ENCODE data around the gene WDFY4.

Gene WDFY4

DNA sequence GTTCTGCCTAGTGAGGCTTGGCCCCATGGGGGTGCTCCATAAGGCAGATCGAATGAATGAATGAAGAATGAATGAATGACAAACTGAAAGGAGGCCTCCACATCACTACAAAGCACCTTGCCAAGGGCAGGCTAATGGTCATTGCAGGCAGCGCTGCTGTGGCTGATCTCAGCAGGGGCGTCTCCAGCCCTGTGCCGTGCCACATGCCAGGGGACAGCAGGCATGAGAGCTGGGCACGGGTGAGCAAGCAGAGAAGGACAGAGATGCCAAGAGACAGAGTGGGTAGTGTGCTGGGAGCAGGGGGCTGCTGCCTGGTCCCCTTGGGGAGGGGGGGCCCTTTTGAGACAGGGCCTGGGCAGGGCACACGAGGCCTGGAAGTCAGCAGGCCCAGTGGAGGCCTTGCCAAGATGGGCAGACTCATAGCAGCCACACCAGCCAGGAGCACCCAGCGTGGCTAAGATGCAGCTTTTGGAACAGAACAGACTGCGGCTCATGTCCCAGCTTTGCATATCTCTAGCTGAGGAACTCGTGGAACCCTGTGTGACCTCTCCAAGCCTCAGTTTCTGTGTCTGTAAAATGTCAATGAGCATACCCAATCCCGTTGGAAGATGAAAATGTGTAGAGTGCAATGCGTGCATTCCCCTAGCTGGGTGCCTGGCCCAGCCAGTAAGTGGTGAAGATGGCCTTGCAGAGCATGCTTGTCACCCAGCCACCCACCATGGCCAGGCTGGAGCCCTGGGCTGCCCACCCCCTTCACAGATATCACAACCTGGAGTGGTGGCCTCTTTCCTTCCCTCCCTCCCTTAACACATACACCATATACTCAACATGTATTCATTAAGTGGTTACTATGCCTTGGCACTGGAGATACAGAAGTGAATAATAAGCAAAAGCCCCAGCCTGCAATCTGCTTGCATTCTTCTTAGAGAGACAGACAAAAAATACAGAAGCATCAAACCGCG lies 316.0 kb downstream of the WDFY4 start:
- DNase-seq = no peak

DNA sequence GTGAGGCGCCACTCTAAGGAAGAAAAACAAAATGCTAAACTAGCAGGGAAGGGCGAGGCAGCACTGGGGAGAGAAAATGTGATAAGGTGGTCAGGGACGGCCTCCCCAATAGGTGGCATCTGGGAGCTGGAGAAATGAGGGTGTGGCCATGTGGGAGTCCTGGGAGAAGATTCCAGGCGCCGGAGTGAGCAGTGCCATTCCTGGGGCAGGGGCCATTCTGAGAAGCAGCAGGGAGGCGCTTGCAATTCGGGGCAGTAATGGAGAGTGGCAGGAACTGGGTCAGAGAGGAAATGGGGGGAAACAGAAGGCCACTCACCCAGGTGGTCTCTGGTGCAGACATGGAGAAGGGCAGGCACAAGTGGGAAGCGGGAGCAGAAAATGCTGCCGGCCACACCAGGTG lies 316.7 kb downstream of the WDFY4 start:
- no peak for DNase-seq

DNA sequence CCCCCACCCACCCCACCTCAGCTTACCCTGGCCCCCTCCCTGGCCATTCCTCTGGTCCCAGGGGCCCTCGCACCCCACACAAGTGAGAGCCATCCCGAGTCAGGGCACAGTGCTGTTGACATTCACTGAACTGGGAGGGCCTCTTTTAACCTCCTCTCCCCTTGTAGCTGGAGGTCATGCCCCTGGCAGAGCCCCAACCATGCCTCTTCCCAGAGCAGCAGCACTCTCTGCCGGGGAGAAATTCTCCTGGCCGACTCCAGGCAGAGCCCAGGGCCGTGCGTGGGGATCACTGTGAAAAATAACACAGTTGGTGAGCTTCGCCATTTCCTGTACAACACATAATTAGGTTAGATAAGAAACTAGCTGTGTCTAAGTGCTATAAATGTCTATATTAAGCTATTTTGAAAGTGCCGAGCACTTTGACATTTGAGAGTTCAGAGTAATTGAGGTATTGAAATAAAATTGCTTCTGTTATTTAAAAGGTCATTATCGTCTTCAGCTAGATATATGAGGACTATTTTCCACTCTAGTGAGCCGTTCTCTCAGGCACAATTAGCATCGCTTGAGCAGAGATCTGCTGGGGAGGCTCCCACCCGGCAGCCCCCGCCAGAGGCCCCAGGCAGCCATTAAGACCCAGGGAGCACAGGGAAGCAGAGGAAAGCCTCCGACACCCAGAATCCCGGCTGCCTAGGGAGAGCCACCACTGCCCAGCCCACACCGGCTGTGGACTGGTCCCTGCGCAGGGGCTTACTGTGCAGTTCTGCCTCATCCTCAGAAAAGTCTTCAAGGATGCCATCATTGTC lies 317.4 kb downstream of the WDFY4 start:
- DNase-seq = no peak

DNA sequence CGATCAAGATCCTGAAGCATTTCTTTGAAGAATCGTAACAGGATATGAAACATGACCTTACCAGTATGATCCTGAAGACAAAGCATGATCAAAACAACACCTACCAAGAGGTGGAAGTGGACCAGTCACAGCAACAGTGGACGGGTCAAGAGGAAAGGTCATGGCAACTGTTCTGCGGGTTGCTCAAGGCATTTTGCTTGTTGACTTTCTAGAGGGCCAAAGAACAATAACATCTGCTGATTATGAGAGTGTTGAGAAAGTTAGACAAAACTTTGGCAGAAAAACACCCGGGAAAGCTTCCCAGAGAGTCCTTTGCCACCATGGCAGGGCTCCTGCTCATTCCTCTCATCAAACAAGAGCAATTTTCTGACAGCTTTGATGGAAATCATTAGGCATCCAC lies 320.6 kb downstream of the WDFY4 start:
- DNase-seq = no peak

DNA sequence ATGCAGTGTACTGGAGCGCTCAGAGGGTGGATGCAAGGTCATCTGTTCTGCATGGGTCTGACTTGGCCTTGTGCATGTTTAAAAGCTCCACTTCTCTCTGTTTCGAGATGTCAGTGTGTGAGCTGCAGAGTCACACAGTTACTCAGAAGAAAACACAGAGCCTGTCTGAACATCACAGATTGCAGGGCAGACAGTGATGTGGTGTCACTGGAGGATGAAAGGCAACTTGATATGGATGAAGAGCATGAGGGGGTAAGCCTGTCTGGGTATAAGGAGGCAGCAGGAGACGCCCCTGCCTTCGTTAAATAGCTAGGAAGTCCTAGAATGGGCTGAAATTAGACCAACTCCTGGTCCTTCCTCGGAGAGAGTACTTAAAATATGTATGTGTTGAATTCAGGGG lies 322.5 kb downstream of the WDFY4 start:
- DNase-seq = no peak

DNA sequence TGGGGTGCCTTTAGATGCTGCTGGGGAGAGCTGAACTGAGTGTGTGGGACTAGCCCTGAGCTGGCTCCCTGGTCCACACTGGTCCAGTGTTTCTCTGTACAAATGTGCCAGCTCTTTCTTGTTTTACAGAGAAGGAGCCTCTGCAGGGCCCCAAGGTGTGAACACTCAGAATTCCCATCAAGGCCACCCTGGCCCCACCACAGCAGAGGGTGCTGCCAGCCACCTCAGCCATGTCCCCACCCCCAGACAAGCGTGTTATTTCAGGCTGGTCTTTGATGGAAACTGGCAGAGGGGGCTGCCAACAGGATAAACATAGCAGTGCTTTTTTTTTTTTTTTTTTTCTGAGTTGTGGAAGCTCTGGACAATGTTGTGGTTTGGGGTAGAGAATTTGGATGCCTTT lies 323.4 kb downstream of the WDFY4 start:
- no peak for DNase-seq

DNA sequence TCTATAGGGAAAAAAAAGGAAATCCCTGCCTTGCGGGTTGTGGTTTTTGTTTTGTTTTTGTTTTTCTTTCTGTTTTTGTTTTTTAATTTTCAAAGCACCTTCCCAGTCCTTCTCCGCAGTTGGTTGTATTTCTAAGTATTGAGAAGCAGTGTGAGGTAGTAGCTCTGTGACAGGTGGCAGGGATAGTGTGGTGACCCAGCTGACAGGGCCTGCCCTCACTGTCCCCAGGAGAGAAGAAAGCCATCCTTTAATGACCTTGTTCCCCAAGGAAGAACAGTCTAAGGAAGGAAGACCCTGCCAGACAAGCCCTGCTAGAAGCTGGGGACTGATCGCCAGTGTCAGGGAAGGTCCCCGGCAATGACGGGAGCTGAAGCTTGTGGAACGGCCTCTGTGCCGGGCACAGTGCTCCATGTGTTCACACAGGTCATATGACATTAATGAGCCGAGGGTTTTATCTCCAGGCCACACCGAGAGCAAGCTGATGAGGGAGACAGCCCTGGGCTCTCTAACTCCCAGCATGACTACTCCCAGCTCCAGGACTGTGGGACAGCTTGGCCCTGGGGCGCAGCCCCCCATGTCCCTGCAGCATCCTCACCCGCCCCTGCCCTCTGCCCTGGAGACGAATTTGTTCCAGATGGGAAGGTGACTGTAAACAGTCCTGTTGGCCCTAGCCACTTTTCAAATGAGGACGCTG lies 324.0 kb downstream of the WDFY4 start:
- no peak for DNase-seq

DNA sequence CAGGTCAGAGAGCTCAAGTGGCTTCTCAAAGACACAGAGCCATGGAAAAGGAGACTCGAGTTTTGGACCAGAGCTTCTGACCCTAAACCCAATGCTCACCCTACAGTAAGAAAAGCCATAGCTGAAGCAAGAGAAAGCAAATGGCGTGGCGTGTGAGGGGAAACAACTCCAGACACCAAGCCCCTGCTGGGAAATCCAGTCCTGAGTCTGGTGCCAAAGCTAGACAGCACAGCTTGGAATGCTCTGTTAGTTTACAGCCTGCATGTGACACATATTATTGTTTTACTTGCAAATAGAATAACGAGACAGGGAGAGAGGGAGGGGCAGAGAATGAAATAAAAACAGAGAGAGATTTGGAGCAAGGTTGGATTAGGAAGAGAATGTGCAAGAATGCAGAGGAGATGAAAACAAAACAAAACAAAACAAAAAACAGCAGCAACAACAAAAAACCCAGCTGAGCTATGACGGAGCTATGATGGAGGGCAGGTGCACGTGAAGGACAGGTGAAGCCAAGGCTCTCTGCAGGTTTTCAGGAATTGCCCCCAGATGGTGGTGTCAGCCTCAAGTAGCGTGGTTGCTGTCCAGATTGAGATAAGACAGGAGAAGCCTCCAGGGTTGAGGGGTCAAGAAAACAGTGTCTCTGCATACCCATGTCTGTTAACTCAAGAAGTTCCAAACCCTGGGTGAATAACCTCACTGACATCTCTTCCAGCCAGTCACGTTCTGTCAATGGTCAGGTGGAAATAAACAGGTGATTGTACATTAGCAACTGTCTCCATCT lies 324.7 kb downstream of the WDFY4 start:
- DNase-seq = no peak

DNA sequence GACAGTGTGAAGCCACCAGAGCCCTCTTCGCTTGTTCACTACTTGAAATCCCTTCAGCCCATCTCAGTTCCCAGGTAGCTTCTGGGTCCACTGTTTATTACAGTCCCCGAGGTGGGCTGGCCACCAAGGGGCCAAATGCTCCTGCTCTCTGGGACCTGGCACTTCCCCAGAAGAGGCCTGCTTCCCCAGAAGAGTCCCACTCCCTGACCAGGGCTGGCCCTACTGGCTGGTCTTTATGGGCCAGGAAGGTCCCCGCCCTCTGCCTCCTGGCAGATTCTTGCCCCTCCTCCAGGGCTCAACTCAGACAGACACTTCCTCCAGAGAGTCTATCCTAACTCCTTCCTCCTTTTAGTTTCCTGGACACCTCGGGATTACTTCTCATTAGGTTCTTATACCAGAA lies 325.6 kb downstream of the WDFY4 start:
- peak in 2 of 3 donors; percentile 27 to 50 for DNase-seq

DNA sequence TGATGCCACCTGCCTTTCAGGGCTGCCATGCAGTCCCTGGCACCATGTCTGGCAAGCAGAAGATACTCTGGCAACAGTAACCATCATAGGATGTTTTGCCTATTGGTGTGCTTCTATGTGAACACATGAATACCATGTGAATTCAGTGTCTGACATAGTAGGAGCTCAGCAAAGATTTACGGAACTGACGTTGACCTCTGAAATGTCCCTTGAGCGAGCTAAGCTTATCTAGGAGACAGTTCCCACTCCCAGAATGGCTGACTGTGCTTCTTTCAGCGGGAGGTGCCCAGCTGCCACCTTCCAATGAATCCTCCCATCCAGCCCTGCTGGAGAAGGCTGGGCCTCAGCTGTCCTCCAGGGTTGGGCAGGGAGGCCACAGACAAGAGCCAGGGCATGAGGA lies 326.2 kb downstream of the WDFY4 start:
- DNase-seq = no peak

DNA sequence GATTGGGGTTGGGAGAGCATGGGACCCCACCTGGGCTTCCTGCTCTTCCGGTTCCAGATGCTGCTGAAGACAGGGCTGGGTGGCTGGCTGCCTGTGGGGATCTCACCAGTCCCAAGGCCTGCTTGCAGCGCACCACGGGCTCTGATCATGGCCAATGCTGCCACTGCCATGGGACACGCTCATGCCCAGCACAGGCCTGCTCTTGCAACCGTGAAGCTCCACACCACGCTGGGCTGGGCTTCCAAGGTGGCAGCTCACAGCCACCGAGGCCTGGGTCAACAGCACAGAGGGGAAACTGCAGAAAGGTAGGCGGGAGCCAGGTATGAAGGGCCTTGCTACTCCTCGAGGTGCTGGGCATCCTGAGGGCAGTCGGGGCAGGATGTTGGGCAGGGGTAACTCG lies 327.1 kb downstream of the WDFY4 start:
- DNase-seq = no peak

DNA sequence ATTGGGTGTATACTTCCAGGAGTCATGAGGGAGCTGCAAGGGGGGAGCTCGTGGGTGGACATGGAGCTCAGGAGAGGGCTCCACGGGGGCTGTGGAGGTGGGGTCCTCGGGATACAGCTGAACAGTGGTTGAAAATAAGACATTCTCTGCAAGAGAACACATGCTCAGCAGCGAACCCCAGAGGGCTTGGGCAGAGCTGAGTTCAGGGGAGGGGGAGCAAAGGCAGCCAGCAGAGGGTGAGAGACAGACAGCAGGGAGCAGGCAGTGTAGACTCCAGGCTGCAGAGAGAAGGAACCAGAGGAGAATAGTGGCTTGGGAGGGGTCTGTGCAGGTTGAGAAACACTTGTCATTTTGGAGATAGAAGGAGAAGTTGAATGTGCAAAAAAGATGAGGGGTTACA lies 327.9 kb downstream of the WDFY4 start:
- no peak for DNase-seq

DNA sequence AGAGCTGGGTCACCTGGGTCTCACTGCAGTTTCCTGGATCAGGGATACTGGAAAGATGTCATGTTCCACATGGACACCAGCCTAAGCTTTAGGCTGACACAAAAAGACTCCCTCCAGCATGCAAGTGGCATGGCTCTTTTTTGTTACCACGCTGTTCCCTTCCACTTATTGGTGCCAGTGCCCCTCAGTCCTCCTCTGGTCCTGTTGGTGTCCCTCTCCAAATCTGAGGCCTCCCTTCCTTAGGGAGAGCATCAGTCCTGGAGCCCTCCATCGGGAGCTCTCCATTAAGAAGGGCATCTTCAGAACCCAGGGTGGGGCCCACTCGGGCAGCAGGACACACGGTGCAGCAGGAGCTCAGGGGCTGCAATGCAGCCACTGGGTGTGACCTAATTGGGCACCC lies 331.0 kb downstream of the WDFY4 start:
- no peak for DNase-seq

DNA sequence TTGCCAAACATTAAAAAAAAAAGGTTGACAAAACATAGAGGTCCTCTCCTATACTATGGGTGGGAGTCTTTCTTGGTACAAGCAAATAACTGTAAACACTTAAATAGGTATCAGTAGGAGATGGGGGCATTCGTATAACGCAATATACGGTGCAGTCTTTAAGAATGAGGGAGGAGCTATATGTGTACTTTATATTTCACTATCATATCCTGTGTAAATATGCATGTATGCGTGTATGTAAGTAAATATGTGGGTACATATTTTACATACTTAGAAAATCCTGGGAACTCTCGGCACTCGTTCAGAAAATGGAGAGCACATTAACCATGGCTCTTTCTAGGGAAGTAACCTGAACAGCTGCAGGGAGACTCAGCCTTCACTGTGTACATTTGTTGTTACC lies 337.0 kb downstream of the WDFY4 start:
- no peak for DNase-seq

DNA sequence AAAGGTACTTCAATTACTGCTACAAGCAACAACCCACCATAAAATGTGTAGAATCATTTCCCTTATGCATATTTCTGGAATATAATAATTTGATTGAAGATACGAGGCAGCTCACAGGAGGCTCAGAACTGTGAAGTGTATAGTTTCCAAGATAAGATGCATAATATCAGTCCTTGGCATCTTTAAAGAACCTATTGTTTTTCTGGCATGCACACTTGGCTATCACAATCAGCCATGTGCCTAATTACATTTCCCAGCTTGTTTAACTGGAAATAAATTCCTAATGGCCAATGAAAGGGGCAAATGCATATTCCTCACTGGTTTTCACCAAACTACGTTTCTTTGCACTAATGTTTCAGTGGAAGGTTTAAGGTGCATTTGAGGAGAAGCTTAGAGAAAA lies 338.4 kb downstream of the WDFY4 start:
- no peak for DNase-seq

DNA sequence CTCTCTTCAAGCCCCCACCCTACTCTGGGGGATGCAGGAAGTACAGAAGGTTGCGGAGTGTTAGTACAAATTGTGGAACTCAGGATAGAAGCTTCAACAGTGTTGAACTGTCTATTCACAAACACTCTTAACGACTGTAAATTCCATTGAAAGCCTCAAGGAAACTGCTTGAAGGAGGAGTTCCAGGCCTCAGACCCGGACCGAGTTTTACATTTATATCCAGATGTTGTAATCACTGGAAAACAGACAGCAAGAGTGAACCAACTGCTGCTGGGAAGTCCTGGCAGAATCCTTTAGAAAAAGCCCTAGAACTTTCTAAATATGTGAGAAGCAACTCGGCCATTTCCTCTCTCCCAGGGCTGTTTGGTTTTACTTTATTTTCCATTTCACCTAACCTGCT lies 339.1 kb downstream of the WDFY4 start:
- DNase-seq = no peak

DNA sequence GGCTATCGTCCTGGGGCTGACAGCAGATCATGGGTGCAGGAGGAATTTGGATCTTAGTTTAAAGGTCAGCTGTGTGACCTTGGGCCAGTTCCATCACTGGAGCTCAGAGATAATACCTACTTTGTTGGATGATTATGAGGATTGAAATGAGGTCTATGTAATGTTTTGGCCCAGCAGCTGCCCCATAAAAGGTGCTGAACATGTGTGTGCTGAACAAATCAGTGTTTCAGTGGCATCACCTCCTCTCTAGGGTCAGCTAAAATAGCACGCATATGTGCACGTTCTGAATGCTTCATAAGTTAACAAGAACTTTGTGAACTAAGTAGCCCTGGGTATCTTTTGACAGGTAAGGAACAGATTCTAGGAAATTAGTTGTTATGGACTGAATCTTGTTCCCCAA lies 339.8 kb downstream of the WDFY4 start:
- no peak for DNase-seq

DNA sequence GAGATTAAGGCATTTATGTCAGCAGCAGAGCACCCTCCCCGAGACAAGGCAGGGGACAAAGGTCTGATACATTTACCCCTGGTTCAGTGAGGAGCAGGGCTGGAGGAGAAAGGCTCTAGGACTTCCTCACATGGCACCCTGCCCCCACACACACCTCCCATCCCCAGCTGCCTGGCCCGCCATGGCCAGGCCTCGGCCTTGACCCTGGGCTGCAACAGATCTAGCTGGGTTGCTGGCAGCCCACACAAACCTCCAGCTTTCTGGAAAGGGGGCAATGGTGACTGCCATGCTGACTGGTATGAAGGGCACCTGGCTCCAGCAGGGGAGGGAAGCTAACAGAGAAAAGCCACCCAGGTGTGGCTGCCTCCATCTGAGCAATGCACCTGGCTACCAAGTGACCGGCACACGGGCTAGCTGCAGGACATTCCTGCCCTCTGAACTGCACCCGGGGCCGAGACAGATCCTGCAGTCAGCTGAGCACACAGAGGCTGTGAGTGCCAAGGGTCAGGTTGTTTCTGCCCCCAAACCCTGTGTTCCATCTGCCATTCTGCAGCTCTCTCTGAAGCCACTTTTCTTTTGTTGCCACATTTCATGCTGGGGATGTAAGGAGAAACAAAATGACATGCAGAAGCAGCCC lies 340.8 kb downstream of the WDFY4 start:
- DNase-seq = no peak

DNA sequence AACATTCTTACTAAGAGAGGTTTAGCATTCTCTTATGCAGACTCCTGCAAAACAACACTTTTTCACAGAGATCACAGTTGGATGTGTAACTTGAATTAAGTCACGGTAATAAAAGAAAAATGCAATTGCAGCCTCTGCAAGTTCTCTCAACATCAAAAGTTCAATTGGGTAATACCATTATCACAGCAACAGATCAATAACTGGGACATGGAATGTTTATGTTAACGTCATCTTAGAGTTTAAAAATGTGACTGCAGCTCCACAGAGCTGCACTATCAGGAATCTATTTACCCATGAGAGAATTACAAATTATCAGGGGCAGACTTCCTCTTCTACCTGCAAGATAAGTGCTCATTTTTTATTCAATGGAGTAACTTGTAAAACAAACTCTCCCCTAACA lies 344.0 kb downstream of the WDFY4 start:
- DNase-seq = no peak

DNA sequence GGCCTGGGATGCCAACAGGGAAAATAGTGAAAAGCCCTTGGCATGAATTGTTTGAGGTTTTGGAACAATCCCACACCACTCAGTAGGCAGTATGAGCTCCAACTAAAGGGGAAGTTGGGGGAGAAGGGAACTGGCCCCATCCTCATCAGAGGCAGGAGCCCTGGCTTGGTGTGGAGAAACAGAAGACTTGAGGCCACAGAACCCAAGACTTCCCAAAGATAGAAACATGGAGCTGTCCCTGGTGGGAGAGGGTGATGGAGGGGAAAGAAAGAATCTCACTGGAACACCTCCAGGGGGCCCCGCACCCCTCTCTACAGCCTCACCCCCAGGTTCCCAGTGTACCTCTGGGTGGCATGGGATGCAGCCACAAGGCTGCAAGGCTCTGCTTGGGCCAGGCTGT lies 345.0 kb downstream of the WDFY4 start:
- no peak for DNase-seq
